Mucosa of rectum (tissue), 2 donors: Measurements from ENCODE around the gene PHC3.

ENCODE experiments used
- H3K27ac ChIP-seq, 2 donors: one replicate each; pipeline ENCODE4 v1.7.0; 2013; ENCODE audit warnings: inconsistent platforms in 2 of 2, low read depth in 2 of 2, low read length in 2 of 2
- H3K27me3 ChIP-seq, 2 donors: one replicate each; pipeline ENCODE4 v1.7.0; 2013; ENCODE audit warnings: low read length in 2 of 2; ENCODE audit not compliant: control insufficient read depth in 2 of 2, insufficient read depth in 2 of 2
- H3K36me3 ChIP-seq, 2 donors: one replicate each; pipeline ENCODE4 v1.7.0; 2013; ENCODE audit warnings: low read length in 2 of 2; ENCODE audit not compliant: control insufficient read depth in 2 of 2, insufficient read depth in 2 of 2
- H3K4me1 ChIP-seq, 2 donors: one replicate each; pipeline ENCODE4 v1.7.0; 2013; ENCODE audit warnings: low read length in 2 of 2, mild to moderate bottlenecking in 1 of 2; ENCODE audit not compliant: control insufficient read depth in 2 of 2, insufficient read depth in 2 of 2
- H3K4me3 ChIP-seq, 2 donors: one replicate each; pipeline ENCODE4 v1.7.0; 2013; ENCODE audit warnings: low read length in 2 of 2
- H3K9ac ChIP-seq, 2 donors: one replicate each; pipeline ENCODE4 v1.7.0; 2013; ENCODE audit warnings: low read length in 2 of 2, low read depth in 1 of 2, mild to moderate bottlenecking in 1 of 2
- H3K9me3 ChIP-seq, 2 donors: one replicate each; pipeline ENCODE4 v1.7.0; 2013; ENCODE audit warnings: low read length in 2 of 2; ENCODE audit not compliant: control insufficient read depth in 2 of 2
- donor health status: healthy.
- donor health status: Normal muscosa, but diverticular disease.

Gene PHC3

GRCh38 chr3:170189398-170190256 lies 8.1 kb upstream of the PHC3 start:
- Histone ChIP-seq H3K4me3 (no peak overlapping the region), H3K4me1 (peaks cover 0 to 5% of the 10 kb centered on the region in 2 donors), H3K27ac (no peak overlapping the region), H3K36me3 (no peaks in the 10 kb centered on the region), H3K27me3 (no peaks in the 10 kb centered on the region), H3K9ac (no peak overlapping the region), H3K9me3 (no peaks in the 10 kb centered on the region)

DNA sequence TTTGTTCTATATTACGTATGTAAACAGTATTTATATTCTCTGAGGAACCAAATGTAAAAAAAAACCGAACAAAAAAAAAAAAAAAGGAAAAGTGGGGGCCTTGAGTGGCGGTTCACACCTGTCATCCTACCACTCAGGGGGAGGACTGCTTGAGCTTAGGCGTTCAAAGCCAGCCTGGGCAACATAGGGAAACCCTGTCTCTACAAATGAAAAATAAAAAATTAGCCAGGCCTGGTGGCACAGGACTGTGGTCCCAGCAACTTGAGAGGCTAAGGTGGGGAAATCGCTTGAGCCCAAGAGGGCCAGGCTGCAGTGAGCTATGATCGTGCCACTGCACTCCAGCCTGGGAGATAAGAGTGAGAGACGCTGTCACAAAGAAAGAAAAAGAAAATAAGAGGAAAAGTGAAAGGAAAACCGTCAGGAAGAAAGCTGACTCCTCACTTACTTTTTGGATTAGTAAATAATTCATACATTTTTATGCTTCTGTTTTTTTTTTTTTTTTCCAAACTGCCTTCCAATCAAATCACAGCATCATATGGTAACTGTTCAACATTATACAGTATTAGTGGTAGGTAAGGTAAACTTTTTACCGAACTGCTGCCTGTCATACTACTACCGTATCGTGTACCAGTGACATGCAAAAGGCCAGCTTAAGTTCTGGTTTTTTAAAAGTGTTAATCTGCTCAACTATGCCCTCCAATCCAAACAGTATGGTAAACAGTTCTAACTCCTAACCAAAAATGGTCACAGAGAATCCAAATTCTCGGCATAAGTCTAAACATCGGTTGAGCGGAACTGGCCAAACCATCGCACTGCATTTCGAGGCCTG lies 1.2 kb downstream of the PHC3 start:
- Histone ChIP-seq H3K27me3 (no peaks in the 10 kb centered on the region), H3K27ac (peak overlapping the region; percentile 90 to 96), H3K9ac (peak overlapping the region; percentile 94), H3K4me1 (peaks cover 8 to 17% of the 10 kb centered on the region in 2 donors), H3K36me3 (peaks cover 9 to 20% of the 10 kb centered on the region in 2 donors), H3K4me3 (peak overlapping the region; percentile 97 to 99), H3K9me3 (no peaks in the 10 kb centered on the region)

GRCh38 chr3:170179432-170179831 lies 2.1 kb downstream of the PHC3 start:
- no peaks in the 10 kb centered on the region for H3K27me3 ChIP-seq
- H3K4me1 ChIP-seq: peaks cover 8 to 17% of the 10 kb centered on the region in 2 donors
- peak overlapping the region; percentile 97 to 99 for H3K4me3 ChIP-seq
- no peaks in the 10 kb centered on the region for H3K9me3 ChIP-seq
- H3K9ac ChIP-seq: peak overlapping the region in 1 of 2 donors; percentile 94
- H3K36me3 ChIP-seq: peaks cover 15 to 25% of the 10 kb centered on the region in 2 donors
- H3K27ac ChIP-seq: peak overlapping the region in 1 of 2 donors; percentile 90

DNA sequence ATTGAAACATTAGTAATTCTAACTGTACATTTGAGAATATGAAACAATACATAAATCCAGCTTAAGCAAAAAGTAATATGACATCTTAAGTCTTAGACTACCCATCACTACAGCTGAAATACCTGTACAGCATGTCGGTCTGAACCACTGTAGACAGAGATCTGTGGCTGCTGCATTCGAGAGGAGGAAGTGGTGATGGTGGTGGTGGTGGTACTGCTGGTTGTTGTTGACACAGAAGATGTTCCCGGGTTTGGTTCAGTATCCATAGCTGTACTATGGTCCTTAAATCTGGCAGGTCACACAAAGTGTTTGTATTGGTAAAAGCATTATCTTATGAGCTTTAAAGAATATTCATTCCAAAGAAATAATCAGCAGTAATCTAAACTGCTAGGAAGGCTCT lies 2.9 kb downstream of the PHC3 start:
- peaks cover 18 to 27% of the 10 kb centered on the region in 2 donors for H3K36me3 ChIP-seq
- H3K9me3 ChIP-seq: no peaks in the 10 kb centered on the region
- no peak overlapping the region for H3K27ac ChIP-seq
- H3K4me1 ChIP-seq: peaks cover 8 to 17% of the 10 kb centered on the region in 2 donors
- H3K9ac ChIP-seq: no peak overlapping the region
- no peaks in the 10 kb centered on the region for H3K27me3 ChIP-seq
- no peak overlapping the region for H3K4me3 ChIP-seq

DNA sequence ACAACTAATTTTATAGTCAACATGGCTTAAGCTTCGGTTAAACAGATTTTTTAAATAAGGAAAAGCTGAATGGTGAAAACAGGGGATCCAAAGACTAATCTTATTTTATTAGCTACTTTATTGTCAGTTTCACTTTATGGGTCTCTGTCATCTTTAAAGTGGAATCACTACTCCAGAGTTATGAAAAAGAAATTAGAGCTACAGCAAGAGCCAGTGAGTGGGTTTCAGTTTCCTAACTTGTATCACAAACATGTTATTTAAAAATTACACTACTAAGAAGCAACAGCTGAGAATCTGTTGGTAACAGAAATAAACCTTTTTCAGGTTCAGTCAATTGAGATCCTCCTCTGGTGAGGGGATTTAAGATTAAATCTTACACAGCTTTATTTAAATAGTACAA lies 10.0 kb downstream of the PHC3 start:
- H3K27ac ChIP-seq: peak overlapping the region in 1 of 2 donors; percentile 13
- H3K36me3 ChIP-seq: peaks cover 51 to 54% of the 10 kb centered on the region in 2 donors
- peaks cover 0 to 4% of the 10 kb centered on the region in 2 donors for H3K4me1 ChIP-seq
- H3K4me3 ChIP-seq: no peak overlapping the region
- no peak overlapping the region for H3K9ac ChIP-seq
- H3K9me3 ChIP-seq: no peaks in the 10 kb centered on the region
- H3K27me3 ChIP-seq: no peaks in the 10 kb centered on the region

GRCh38 chr3:170164717-170165116 lies 16.8 kb downstream of the PHC3 start:
- no peak overlapping the region for H3K9ac ChIP-seq
- no peak overlapping the region for H3K27ac ChIP-seq
- peaks cover 24 to 37% of the 10 kb centered on the region in 2 donors for H3K36me3 ChIP-seq
- H3K27me3 ChIP-seq: no peaks in the 10 kb centered on the region
- no peak overlapping the region for H3K4me3 ChIP-seq
- H3K4me1 ChIP-seq: peaks cover 11% of the 10 kb centered on the region in 2 donors
- no peaks in the 10 kb centered on the region for H3K9me3 ChIP-seq

GRCh38 chr3:170163956-170164645 lies 17.4 kb downstream of the PHC3 start:
- Histone ChIP-seq H3K4me3 (no peak overlapping the region), H3K4me1 (peaks cover 11 to 13% of the 10 kb centered on the region in 2 donors), H3K9me3 (no peaks in the 10 kb centered on the region), H3K27ac (no peak overlapping the region), H3K36me3 (peaks cover 21 to 37% of the 10 kb centered on the region in 2 donors), H3K27me3 (no peaks in the 10 kb centered on the region), H3K9ac (no peak overlapping the region)

DNA sequence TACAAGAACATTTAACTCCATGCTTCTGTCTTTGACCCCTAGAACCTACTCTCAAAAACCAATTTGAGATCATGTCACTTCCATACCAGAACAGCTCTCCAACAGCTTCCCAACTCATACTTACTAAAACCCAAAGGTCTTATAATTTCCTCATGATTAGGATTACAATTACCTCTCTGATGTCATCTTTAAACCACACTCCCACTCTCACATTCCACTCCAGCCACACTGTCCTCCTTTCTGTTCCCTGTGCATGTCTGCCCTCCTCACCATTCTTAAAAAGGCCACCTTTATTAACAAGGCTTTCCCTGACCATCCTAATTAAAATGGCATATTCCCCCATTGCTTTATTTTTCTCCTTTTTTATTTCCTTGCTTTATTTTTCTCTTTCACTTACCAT lies 18.9 kb downstream of the PHC3 start:
- no peaks in the 10 kb centered on the region for H3K27me3 ChIP-seq
- peaks cover 14 to 34% of the 10 kb centered on the region in 2 donors for H3K36me3 ChIP-seq
- H3K27ac ChIP-seq: no peak overlapping the region
- peaks cover 11 to 13% of the 10 kb centered on the region in 2 donors for H3K4me1 ChIP-seq
- H3K4me3 ChIP-seq: no peak overlapping the region
- no peak overlapping the region for H3K9ac ChIP-seq
- no peaks in the 10 kb centered on the region for H3K9me3 ChIP-seq

DNA sequence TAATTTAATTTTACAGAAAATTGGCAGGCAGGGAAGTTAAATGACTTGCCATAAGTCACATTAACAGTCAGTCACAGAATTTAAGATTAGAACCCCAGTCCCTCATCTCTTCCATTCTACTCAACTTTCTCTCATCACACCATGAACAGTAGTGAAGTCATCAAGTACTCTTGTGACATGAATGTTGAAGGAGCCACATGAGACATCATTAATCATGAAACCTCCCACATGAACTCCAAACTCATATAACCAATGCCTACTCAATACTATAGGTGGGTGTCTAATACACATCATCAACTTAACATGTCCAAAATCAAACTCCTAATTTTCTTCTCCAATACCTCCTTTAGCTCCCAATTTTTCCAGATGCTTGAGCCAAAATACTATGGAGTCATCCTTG lies 19.5 kb downstream of the PHC3 start:
- H3K4me1 ChIP-seq: peaks cover 11 to 13% of the 10 kb centered on the region in 2 donors
- no peak overlapping the region for H3K27ac ChIP-seq
- no peaks in the 10 kb centered on the region for H3K9me3 ChIP-seq
- no peaks in the 10 kb centered on the region for H3K27me3 ChIP-seq
- no peak overlapping the region for H3K9ac ChIP-seq
- peaks cover 15 to 33% of the 10 kb centered on the region in 2 donors for H3K36me3 ChIP-seq
- H3K4me3 ChIP-seq: no peak overlapping the region
